ENCODE data around the gene TMEM269. TPM values are rescaled to one million over a fixed set of nuclear protein-coding genes. Genes with fewer than 3 reads are reported as not detected.

The TMEM269 gene
- total RNA-seq, 1 donor from 2014 or later, result not detected

GRCh38 chr1:42841440-42842147 lies 56.8 kb downstream of the TMEM269 start:
- intact Hi-C loops (cut with micrococcal nuclease), result no loop called here
- ATAC-seq (no peak), DNase-seq (no peak)

GRCh38 chr1:42844592-42845140 lies 59.9 kb downstream of the TMEM269 start:
- ATAC-seq, result no peak
- intact Hi-C loops (cut with micrococcal nuclease), result no loop called here
- no peak for DNase-seq

- DNase-seq, result no peak
- intact Hi-C loops (cut with micrococcal nuclease), result no loop called here
Observed at GRCh38 chr1:42845193-42845592, 60.4 kb downstream of the TMEM269 start.

GRCh38 chr1:42845866-42846256 lies 61.1 kb downstream of the TMEM269 start:
- ATAC-seq (peak; percentile 5), DNase-seq (no peak)
- intact Hi-C loops (cut with micrococcal nuclease), result no loop called here

More at GRCh38 chr1:42845193-42845592, 60.4 kb downstream of the TMEM269 start:
- no peak for ATAC-seq

- ATAC-seq (peak; percentile 99), DNase-seq (peak; percentile 94)
- intact Hi-C loops (cut with micrococcal nuclease), result no loop called here
Observed at GRCh38 chr1:42846257-42847110, 61.7 kb downstream of the TMEM269 start, which contains the start of gene ZNF691. Gene ZNF691 (plus strand): TSS chr1:42846613. CDS start chr1:42849659, 3,046 bp downstream.

GRCh38 chr1:42847111-42847595 lies 62.4 kb downstream of the TMEM269 start:
- DNase-seq (no peak), ATAC-seq (no peak)

GRCh38 chr1:42847721-42848460 lies 63.1 kb downstream of the TMEM269 start:
- ATAC-seq, result no peak
- intact Hi-C loops (cut with micrococcal nuclease), result no loop called here
- no peak for DNase-seq

More at GRCh38 chr1:42847111-42847595, 62.4 kb downstream of the TMEM269 start:
- intact Hi-C loops (cut with micrococcal nuclease), result no loop called here

- intact Hi-C loops (cut with micrococcal nuclease), result no loop called here
- ATAC-seq (no peak), DNase-seq (no peak)
Observed at GRCh38 chr1:42848823-42849537, 64.2 kb downstream of the TMEM269 start.

GRCh38 chr1:42849944-42850343 lies 65.2 kb downstream of the TMEM269 start:
- intact Hi-C loops (cut with micrococcal nuclease), result no loop called here
- ATAC-seq, result no peak
- DNase-seq, result no peak

Other genes with a start within 250 kb of the TMEM269 start
- gene PPIH, start 126.6 kb upstream of the TMEM269 start, total RNA-seq, result 20.3 TPM
- 896 TPM for gene YBX1, start 102.6 kb upstream of the TMEM269 start, total RNA-seq
- gene CLDN19, start 44.8 kb upstream of the TMEM269 start, total RNA-seq, result not detected
- gene P3H1, start 18.0 kb upstream of the TMEM269 start, total RNA-seq, result 6.2 TPM
- gene C1orf50, start 17.7 kb upstream of the TMEM269 start, total RNA-seq, result 10.4 TPM
- gene ERMAP, start 32.1 kb downstream of the TMEM269 start, total RNA-seq, result 5.1 TPM
- gene SVBP, start 32.4 kb downstream of the TMEM269 start, total RNA-seq, result 14.2 TPM
- gene ZNF691, start 61.6 kb downstream of the TMEM269 start, total RNA-seq, result 8.0 TPM
- gene SLC2A1, start 173.9 kb downstream of the TMEM269 start, total RNA-seq, result 38.5 TPM

Measured in left ventricle myocardium superior (tissue), 1 donor.